H1 (cell line): ENCODE results near the gene PTPRC.

ENCODE experiments used
- CTCF ChIP-seq, 3 experiments: IDR thresholded peaks; 1 replicate in 2 of 3; 2 replicates in 1 of 3; pipeline versions ENCODE4 v1.5.1 to v1.6.1; 2011; ENCODE audit warnings: low read length in 3 of 3, mild to moderate bottlenecking in 3 of 3, inconsistent platforms in 2 of 3, low read depth in 1 of 3, moderate library complexity in 1 of 3; ENCODE audit not compliant: insufficient read depth in 1 of 3; ENCODE audit errors: control extremely low read depth in 1 of 3
- HDAC6 ChIP-seq: IDR thresholded peaks from one replicate; pipeline ENCODE4 v1.7.1; 2012; ENCODE audit warnings: low read depth, mild to moderate bottlenecking, inconsistent platforms, low read length, moderate library complexity
- NRF1 ChIP-seq: IDR thresholded peaks from 2 replicates; pipeline ENCODE4 v1.6.1; 2011; ENCODE audit warnings: mild to moderate bottlenecking, low read depth, low read length, improper control_type of control experiment
- RAD21 ChIP-seq, 2 experiments: IDR thresholded peaks in 1 of 2; conservative IDR thresholded peaks in 1 of 2; 2 replicates each; pipeline ENCODE4 v1.6.1; 2011; ENCODE audit warnings: low read depth in 2 of 2, low read length in 2 of 2, improper control_type of control experiment in 1 of 2, inconsistent platforms in 1 of 2, mild to moderate bottlenecking in 1 of 2, moderate library complexity in 1 of 2
- RBBP5 ChIP-seq: IDR thresholded peaks from 2 replicates; pipeline ENCODE4 v1.7.1; 2012; ENCODE audit warnings: low read depth, mild to moderate bottlenecking, inconsistent platforms, low read length, moderate library complexity, borderline replicate concordance
- SIX5 ChIP-seq: IDR thresholded peaks from 2 replicates; pipeline ENCODE4 v1.6.1; 2011; ENCODE audit warnings: mild to moderate bottlenecking, low read depth, low read length

GRCh38 chr1:198680174-198680875, 41.5 kb downstream of the PTPRC start:
- TF ChIP-seq CTCF (IDR thresholded peaks at IDR 0.05; ENCODE audit: control extremely low read depth in 1 of 3, insufficient read depth in 1 of 3, low read depth in 1 of 3, low read length in 3 of 3) (no peak), RAD21 (IDR thresholded peaks at IDR 0.05 in 1 of 2, conservative IDR thresholded peaks at IDR 0.05 in 1 of 2; ENCODE audit: low read depth in 2 of 2, low read length in 2 of 2) (no peak), SIX5 (no peak), RBBP5 (no peak), HDAC6 (no peak), NRF1 (no peak)
